Caco-2 (cell line): ENCODE measurements around the gene PPM1L. TPM values are rescaled to one million over a fixed set of nuclear protein-coding genes. Genes with fewer than 3 reads are reported as not detected.

Experiments used
- BruUV-seq: library from RNA; stranded (reverse); fragments of 400-500 nt; replicated peaks from 2 replicates; lab custom pipeline; 2021; lab: Mats Ljungman, UMichigan
- CTCF ChIA-PET: fragments of 300-600 bp; sonication (Branson Sonifier 250); formaldehyde crosslinking; loops from one replicate; lab custom pipeline; 2022; ENCODE audit warnings: antibody characterized with exemption; lab: Charles Lee
- POLR2A ChIA-PET: fragments of 300-600 bp; sonication (Branson Sonifier 250); formaldehyde crosslinking; loops from one replicate; lab custom pipeline; 2022; ENCODE audit warnings: antibody characterized with exemption; lab: Charles Lee
- DNase-seq, 2 experiments: peaks; one replicate each; pipeline versions ENCODE4 v3.0.0 to v3.0.0-alpha.2; 2020 to 2022
- H3K27me3 ChIP-seq: replicated peaks from 2 replicates; pipeline ENCODE4 v1.6.0; 2011; ENCODE audit warnings: low read length; ENCODE audit not compliant: control insufficient read depth, insufficient read depth
- H3K36me3 ChIP-seq: 2 replicates; pipeline ENCODE4 v1.5.1; 2011; ENCODE audit warnings: low read length; ENCODE audit not compliant: control insufficient read depth, insufficient read depth
- H3K4me1 ChIP-seq: fragments of 250-450 bp; sonication (Bioruptor Pico); 2 replicates; pipeline ENCODE4 v1.5.1; 2020; ENCODE audit warnings: mild to moderate bottlenecking
- H3K4me3 ChIP-seq: 2 replicates; pipeline ENCODE4 v1.5.1; 2011; ENCODE audit warnings: low read depth, mild to moderate bottlenecking, control low read depth, low read length
- H3K9me3 ChIP-seq: fragments of 250-450 bp; sonication (Bioruptor Pico); 2 replicates; pipeline ENCODE4 v1.5.1; 2020; ENCODE audit warnings: mild to moderate bottlenecking, moderate library complexity
- H3K27ac Mint-ChIP-seq: one replicate; pipeline ENCODE4 v1.8.0; 2022; ENCODE audit warnings: mixed read lengths; ENCODE audit not compliant: unreplicated experiment
- H3K27me3 Mint-ChIP-seq: one replicate; pipeline ENCODE4 v1.8.0; 2022; ENCODE audit warnings: mixed read lengths; ENCODE audit not compliant: insufficient read depth, unreplicated experiment
- H3K36me3 Mint-ChIP-seq: one replicate; pipeline ENCODE4 v1.8.0; 2022; ENCODE audit warnings: mild to moderate bottlenecking, mixed read lengths; ENCODE audit not compliant: insufficient read depth, unreplicated experiment
- H3K4me1 Mint-ChIP-seq: one replicate; pipeline ENCODE4 v1.8.0; 2022; ENCODE audit warnings: low read depth, mixed read lengths; ENCODE audit not compliant: unreplicated experiment
- H3K4me3 Mint-ChIP-seq: one replicate; pipeline ENCODE4 v1.8.0; 2022; ENCODE audit warnings: mild to moderate bottlenecking, moderate library complexity, mixed read lengths; ENCODE audit not compliant: unreplicated experiment
- H3K9me3 Mint-ChIP-seq: one replicate; pipeline ENCODE4 v1.8.0; 2022; ENCODE audit warnings: mixed read lengths; ENCODE audit not compliant: unreplicated experiment
- CTCF ChIP-seq, 2 experiments: fragments of 200-600 bp in 1 of 2; IDR thresholded peaks; 1 replicate in 1 of 2; 2 replicates in 1 of 2; pipeline versions ENCODE4 v1.5.1 to v1.8.0; 2011 to 2022; ENCODE audit warnings: antibody characterized with exemption in 1 of 2, control low read depth in 1 of 2, inconsistent platforms in 1 of 2, low read depth in 1 of 2, low read length in 1 of 2, mild to moderate bottlenecking in 1 of 2, moderate library complexity in 1 of 2; ENCODE audit not compliant: insufficient read depth in 1 of 2, severe bottlenecking in 1 of 2, unreplicated experiment in 1 of 2
- intact Hi-C: fragments of 100-400 bp; cut with micrococcal nuclease; formaldehyde crosslinking; loops from one replicate; pipeline ENCODE4 v1.10.0; 2022; ENCODE audit not compliant: unreplicated experiment
- total RNA-seq: library from RNA; stranded (reverse); gene quantifications from 2 replicates; pipeline ENCODE4 v1.2.3, GENCODE V29; 2022

PPM1L gene
- total RNA-seq, 1 experiment from 2014 or later = 2.0 TPM

DNA sequence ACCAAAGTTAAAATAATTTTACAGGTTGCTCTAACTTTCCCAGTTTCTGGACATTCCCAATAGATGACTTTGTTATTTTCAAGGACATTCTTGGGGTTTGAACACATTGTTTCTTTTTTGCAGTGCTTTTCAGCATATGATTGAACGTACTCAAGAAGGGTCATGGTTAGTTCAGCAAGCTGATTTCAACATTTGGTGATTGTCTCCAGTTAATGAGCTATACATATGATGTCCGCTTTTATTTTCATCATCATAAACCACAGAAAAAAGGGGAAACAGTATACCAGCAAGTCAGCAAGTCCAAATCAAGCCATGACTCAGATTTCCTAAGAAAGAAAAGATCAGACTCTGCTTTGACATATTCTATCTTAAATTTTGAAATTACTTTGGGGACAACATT lies 279.7 kb downstream of the PPM1L start:
- CTCF ChIA-PET = no interaction called here
- H3K27me3 Mint-ChIP-seq = no peaks in the 10 kb centered on the region

DNA sequence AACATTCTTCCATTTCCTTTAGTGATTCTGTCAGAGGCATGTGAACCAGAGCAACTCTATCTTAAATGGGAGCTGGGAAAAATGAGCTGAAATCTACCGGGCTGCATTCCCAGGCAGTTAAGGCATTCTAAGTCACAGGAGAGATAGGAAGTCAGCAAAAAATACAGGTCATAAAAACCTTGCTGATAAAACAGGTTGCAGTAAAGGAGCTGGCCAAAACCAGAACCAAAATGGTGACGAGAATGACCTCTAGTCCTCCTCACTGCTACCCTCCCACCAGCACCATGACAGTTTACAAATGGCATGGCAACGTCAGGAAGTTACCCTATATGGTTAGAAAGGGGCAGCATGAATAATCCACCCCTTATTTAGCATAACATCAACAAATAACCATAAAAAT lies 282.7 kb downstream of the PPM1L start:
- no TSS peak for BruUV-seq
- ChIA-PET CTCF (no interaction called here), POLR2A (no interaction called here)
- Mint-ChIP-seq H3K27ac (no peak overlapping the region), H3K27me3 (no peaks in the 10 kb centered on the region), H3K9me3 (peaks cover 10% of the 10 kb centered on the region), H3K36me3 (no peaks in the 10 kb centered on the region), H3K4me3 (no peak overlapping the region), H3K4me1 (peaks cover 9% of the 10 kb centered on the region)
- intact Hi-C loops = no loop called here
- Histone ChIP-seq H3K27me3 (no peaks in the 10 kb centered on the region), H3K36me3 (no peaks in the 10 kb centered on the region), H3K4me3 (no peak overlapping the region), H3K9me3 (no peaks in the 10 kb centered on the region), H3K4me1 (peaks cover 9% of the 10 kb centered on the region; the same call in 1 of the 2 replicates)
- DNase-seq = no peak
- no peak for TF ChIP-seq CTCF (IDR thresholded peaks at IDR 0.05; ENCODE audit: insufficient read depth in 1 of 2, low read depth in 1 of 2, low read length in 1 of 2, severe bottlenecking in 1 of 2, unreplicated experiment in 1 of 2)

More for the DNA sequence above, 279.7 kb downstream of the PPM1L start:
- no TSS peak for BruUV-seq
- no peaks in the 10 kb centered on the region for H3K27me3 ChIP-seq
- Mint-ChIP-seq H3K9me3 (peaks cover 10% of the 10 kb centered on the region), H3K27ac (no peak overlapping the region), H3K36me3 (no peaks in the 10 kb centered on the region), H3K4me1 (no peaks in the 10 kb centered on the region), H3K4me3 (no peak overlapping the region)
- H3K9me3 ChIP-seq = no peaks in the 10 kb centered on the region
- no peaks in the 10 kb centered on the region for H3K36me3 ChIP-seq
- H3K4me1 ChIP-seq = no peaks in the 10 kb centered on the region
- TF ChIP-seq CTCF (IDR thresholded peaks at IDR 0.05; ENCODE audit: insufficient read depth in 1 of 2, low read depth in 1 of 2, low read length in 1 of 2, severe bottlenecking in 1 of 2, unreplicated experiment in 1 of 2) = no peak
- POLR2A ChIA-PET = no interaction called here
- no peak for DNase-seq
- intact Hi-C loops = no loop called here
- no peak overlapping the region for H3K4me3 ChIP-seq

GRCh38 chr3:161042023-161042501 lies 286.0 kb downstream of the PPM1L start:
- H3K9me3 Mint-ChIP-seq = peaks cover 10% of the 10 kb centered on the region
- no TSS peak for BruUV-seq
- POLR2A ChIA-PET = interaction anchor here (0.6 kb wide), 1 partner anchor 477 kb away, joined by 3 read pairs; the partner anchor contains the start of gene KPNA4

More at GRCh38 chr3:161042023-161042501, 286.0 kb downstream of the PPM1L start:
- Mint-ChIP-seq H3K4me1 (peaks cover 9% of the 10 kb centered on the region), H3K36me3 (no peaks in the 10 kb centered on the region), H3K27ac (no peak overlapping the region), H3K4me3 (no peak overlapping the region), H3K27me3 (no peaks in the 10 kb centered on the region)
- intact Hi-C loops = no loop called here
- H3K9me3 ChIP-seq = no peaks in the 10 kb centered on the region
- no peak overlapping the region for H3K4me3 ChIP-seq
- H3K4me1 ChIP-seq = peaks cover 9% of the 10 kb centered on the region; the same call in 1 of the 2 replicates
- DNase-seq = peak in 1 of 2 experiments; percentile 3
- no peak for TF ChIP-seq CTCF (IDR thresholded peaks at IDR 0.05; ENCODE audit: insufficient read depth in 1 of 2, low read depth in 1 of 2, low read length in 1 of 2, severe bottlenecking in 1 of 2, unreplicated experiment in 1 of 2)
- H3K27me3 ChIP-seq = no peaks in the 10 kb centered on the region
- H3K36me3 ChIP-seq = no peaks in the 10 kb centered on the region
- CTCF ChIA-PET = interaction anchor here (0.8 kb wide), 1 partner anchor 85 kb away, joined by 3 read pairs; no protein-coding TSS in a partner anchor
